LNCAP (cell line): ENCODE data around the gene TRIM54.
A peak's percentile ranks its signal among the peaks of the same experiment; 100 is the strongest.

Experiments used
- TF ChIP-seq, protein P1 (sequence below): fragments of 450-650 bp; IDR thresholded peaks from 2 replicates; pipeline ENCODE4 v1.5.1; 2017; ENCODE audit warnings: mild to moderate bottlenecking

TRIM54 gene

GRCh38 chr2:27296481-27296880, 14.3 kb downstream of the TRIM54 start:
- TF ChIP-seq, protein P1, sequence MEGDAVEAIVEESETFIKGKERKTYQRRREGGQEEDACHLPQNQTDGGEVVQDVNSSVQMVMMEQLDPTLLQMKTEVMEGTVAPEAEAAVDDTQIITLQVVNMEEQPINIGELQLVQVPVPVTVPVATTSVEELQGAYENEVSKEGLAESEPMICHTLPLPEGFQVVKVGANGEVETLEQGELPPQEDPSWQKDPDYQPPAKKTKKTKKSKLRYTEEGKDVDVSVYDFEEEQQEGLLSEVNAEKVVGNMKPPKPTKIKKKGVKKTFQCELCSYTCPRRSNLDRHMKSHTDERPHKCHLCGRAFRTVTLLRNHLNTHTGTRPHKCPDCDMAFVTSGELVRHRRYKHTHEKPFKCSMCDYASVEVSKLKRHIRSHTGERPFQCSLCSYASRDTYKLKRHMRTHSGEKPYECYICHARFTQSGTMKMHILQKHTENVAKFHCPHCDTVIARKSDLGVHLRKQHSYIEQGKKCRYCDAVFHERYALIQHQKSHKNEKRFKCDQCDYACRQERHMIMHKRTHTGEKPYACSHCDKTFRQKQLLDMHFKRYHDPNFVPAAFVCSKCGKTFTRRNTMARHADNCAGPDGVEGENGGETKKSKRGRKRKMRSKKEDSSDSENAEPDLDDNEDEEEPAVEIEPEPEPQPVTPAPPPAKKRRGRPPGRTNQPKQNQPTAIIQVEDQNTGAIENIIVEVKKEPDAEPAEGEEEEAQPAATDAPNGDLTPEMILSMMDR, result no peak

DNA sequence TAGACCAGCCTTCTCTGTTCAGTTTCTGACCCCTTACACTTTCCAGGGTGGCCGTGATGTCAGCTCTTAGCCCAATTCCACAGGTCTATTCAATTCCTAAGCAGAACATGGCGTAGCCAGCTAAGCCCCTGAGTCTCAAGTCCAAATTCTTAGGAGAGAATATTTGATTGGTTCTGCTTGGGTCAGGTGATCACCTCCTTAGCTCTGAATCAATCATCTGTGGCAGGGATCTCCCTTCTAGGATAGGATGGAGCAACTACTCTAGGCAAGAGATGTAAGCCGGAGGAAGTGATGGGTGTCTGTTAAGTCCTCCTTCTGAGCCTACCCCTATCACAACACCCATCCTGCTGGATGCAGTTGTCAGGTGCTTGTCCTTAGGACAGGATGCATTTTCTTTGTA, 15.0 kb downstream of the TRIM54 start:
- TF ChIP-seq, protein P1, result no peak

DNA sequence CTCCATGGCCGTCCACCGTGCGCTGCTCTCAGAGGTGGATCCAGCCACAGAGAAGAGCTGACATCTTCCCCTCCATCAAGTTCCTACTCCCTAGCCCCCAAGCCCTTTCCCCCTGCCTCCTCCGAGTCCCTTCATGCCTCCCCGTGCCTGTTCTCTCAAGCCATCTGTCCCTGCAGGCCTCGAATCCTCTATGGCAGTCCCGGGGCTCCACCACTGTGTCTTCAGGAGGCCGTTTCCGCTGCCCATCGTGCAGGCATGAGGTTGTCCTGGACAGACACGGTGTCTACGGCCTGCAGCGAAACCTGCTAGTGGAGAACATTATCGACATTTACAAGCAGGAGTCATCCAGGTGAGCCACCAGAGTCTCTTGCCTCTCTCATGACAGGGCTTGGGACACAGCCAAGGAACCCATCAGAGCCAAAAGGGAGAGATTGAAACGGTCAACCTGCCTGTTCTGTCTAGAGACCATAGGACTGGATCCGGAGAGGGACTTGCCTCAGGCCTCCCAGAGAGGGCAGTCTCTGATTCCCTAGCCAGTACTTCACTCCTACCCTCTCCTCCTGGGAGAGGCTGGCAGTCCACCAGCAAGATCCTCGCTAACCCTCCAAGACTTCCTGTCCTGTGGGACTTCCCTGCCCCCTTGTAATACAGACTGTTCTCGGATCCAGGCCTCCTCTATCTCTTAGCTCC, 16.3 kb downstream of the TRIM54 start:
- TF ChIP-seq, protein P1, result no peak

GRCh38 chr2:27303093-27304025, 21.1 kb downstream of the TRIM54 start:
- TF ChIP-seq, protein P1, result peak; percentile 75

DNA sequence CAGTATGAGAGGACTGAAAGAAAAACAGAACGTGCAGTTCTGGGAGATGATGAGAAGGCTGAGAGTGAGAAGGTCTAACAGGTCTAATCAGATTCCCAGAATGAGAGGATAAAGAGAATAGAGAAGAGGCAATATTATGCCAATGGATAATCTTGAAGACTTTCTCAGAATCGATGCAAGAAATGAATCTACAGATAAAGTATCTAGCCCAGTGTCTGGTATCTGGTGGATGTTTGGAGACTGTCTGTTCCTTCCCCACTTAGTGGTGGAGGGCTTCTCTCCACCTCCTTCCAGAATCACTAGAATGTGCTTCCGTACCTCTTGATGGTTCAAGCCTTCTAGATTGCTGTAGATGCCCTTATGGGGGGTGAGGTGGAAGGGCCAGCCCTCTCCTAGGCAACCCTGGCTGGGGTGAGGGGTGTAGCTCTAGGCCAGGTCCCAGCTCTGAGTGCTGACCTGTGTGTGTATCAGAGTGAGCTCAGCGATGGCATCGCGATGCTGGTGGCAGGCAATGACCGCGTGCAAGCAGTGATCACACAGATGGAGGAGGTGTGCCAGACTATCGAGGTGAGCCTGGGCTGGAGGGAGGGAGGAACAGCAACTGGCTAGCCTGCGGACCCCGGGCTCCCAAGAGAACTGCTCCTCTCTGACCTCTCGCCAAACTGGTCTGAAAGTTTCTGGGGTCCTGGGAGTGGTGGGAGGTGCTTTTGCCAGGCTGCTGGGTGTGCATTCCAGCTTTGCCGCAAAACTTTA, 22.4 kb downstream of the TRIM54 start:
- TF ChIP-seq, protein P1, result no peak

DNA sequence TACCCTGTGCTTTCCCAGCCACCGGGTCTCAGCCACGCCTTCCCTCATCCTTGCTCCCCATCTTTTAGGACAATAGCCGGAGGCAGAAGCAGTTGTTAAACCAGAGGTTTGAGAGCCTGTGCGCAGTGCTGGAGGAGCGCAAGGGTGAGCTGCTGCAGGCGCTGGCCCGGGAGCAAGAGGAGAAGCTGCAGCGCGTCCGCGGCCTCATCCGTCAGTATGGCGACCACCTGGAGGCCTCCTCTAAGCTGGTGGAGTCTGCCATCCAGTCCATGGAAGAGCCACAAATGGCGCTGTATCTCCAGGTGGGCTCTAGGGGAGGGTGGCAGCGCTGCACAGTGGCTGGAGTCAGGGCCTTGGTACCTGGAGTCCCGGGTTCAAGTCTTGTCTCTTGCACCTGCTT, 23.3 kb downstream of the TRIM54 start:
- TF ChIP-seq, protein P1, result no peak

DNA sequence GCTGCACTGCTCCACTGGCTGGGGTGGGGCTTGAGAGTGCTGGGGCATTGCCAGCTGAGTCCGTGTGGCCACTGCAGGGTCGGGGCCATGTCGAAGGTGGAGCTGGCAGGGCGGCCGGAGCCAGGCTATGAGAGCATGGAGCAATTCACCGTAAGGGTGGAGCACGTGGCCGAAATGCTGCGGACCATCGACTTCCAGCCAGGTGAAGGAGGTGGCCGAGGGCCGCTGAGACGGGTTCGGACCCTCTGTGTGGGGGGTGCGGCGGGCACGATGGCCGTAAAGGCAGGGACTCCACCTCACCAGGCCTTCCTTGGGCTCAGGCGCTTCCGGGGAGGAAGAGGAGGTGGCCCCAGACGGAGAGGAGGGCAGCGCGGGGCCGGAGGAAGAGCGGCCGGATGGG, 23.9 kb downstream of the TRIM54 start:
- TF ChIP-seq, protein P1, result no peak
